Measurements from ENCODE around the gene CCDC15. TPM values are rescaled to one million over a fixed set of nuclear protein-coding genes. Genes with fewer than 3 reads are reported as not detected.
"Not testable (repeated sequence)": the region's sequence is repeated elsewhere in the genome, so short reads cannot be mapped to it uniquely, and the experiment has no call there.

Gene CCDC15
- total and polyA plus RNA-seq, 2 donors, result 0.79 to 12.1 TPM

- 91% methylated on average over 31 of the region's 31 CpGs for WGBS
- not testable (repeated sequence) for H3K4me1 ChIP-seq (ENCODE audit: insufficient read depth); DNase-seq (ENCODE audit: extremely low spot score); H3K4me3 ChIP-seq (ENCODE audit: low read depth, low read length); H3K27ac ChIP-seq (ENCODE audit: low read depth); H3K36me3 ChIP-seq (ENCODE audit: insufficient read depth)
These were observed 135.5 kb downstream of the CCDC15 start for GRCh38 chr11:125089481-125089880.

GRCh38 chr11:125090151-125090550, 136.1 kb downstream of the CCDC15 start:
- not testable (repeated sequence) for H3K4me3 ChIP-seq (ENCODE audit: low read depth, low read length); H3K4me1 ChIP-seq (ENCODE audit: insufficient read depth); H3K27ac ChIP-seq (ENCODE audit: low read depth); DNase-seq (ENCODE audit: extremely low spot score); H3K36me3 ChIP-seq (ENCODE audit: insufficient read depth)
- WGBS, result 61% methylated on average over 10 of the region's 10 CpGs

GRCh38 chr11:125090816-125091215, 136.8 kb downstream of the CCDC15 start:
- Histone ChIP-seq H3K36me3 (ENCODE audit: insufficient read depth) (no peaks in the 10 kb centered on the region), H3K27ac (ENCODE audit: low read depth) (no peak overlapping the region), H3K4me1 (ENCODE audit: insufficient read depth) (no peaks in the 10 kb centered on the region), H3K4me3 (ENCODE audit: low read depth, low read length) (no peak overlapping the region)
- DNase-seq (ENCODE audit: extremely low spot score), result no peak
- 79% methylated on average over 6 of the region's 6 CpGs for WGBS

Other genes with a start within 250 kb of the CCDC15 start
- 0.37 TPM for gene NRGN, start 214.3 kb upstream of the CCDC15 start, total RNA-seq
- 5.1 TPM for gene NRGN, start 214.3 kb upstream of the CCDC15 start, polyA plus RNA-seq
- gene VSIG2, start 201.9 kb upstream of the CCDC15 start, total RNA-seq, result 27.5 TPM
- 36.4 TPM for gene VSIG2, start 201.9 kb upstream of the CCDC15 start, polyA plus RNA-seq
- 13.3 TPM for gene ESAM, start 191.9 kb upstream of the CCDC15 start, total RNA-seq
- 66.2 TPM for gene ESAM, start 191.9 kb upstream of the CCDC15 start, polyA plus RNA-seq
- gene MSANTD2, start 153.8 kb upstream of the CCDC15 start, total RNA-seq, result 28.8 TPM
- gene MSANTD2, start 153.8 kb upstream of the CCDC15 start, polyA plus RNA-seq, result 8.7 TPM
- gene ROBO3, start 88.8 kb upstream of the CCDC15 start, total RNA-seq, result 18.0 TPM
- gene ROBO3, start 88.8 kb upstream of the CCDC15 start, polyA plus RNA-seq, result 18.1 TPM
- 19.7 TPM for gene ROBO4, start 56.3 kb upstream of the CCDC15 start, total RNA-seq
- gene ROBO4, start 56.3 kb upstream of the CCDC15 start, polyA plus RNA-seq, result 13.5 TPM
- gene HEPN1, start 35.0 kb upstream of the CCDC15 start, total RNA-seq, result not detected
- gene HEPN1, start 35.0 kb upstream of the CCDC15 start, polyA plus RNA-seq, result not detected
- not detected for gene HEPACAM, start 18.2 kb upstream of the CCDC15 start, total RNA-seq
- 0.49 TPM for gene HEPACAM, start 18.2 kb upstream of the CCDC15 start, polyA plus RNA-seq
- gene SLC37A2, start 109.1 kb downstream of the CCDC15 start, total RNA-seq, result 9.0 TPM
- 7.7 TPM for gene SLC37A2, start 109.1 kb downstream of the CCDC15 start, polyA plus RNA-seq
- gene TMEM218, start 157.4 kb downstream of the CCDC15 start, total RNA-seq, result 38.5 TPM
- gene TMEM218, start 157.4 kb downstream of the CCDC15 start, polyA plus RNA-seq, result 35.3 TPM
- gene PKNOX2, start 210.5 kb downstream of the CCDC15 start, total RNA-seq, result 6.5 TPM
- gene PKNOX2, start 210.5 kb downstream of the CCDC15 start, polyA plus RNA-seq, result 4.7 TPM